Endothelial cell of umbilical vein (primary cell): ENCODE measurements around the gene FSTL4. TPM values are rescaled to one million over a fixed set of nuclear protein-coding genes. Genes with fewer than 3 reads are reported as not detected.

Source experiments
- BruUV-seq: library from RNA; stranded (reverse); fragments of 400-500 nt; replicated peaks from 2 replicates; lab custom pipeline; 2021; lab: Mats Ljungman, UMichigan
- CTCF ChIA-PET: fragments of 300-600, 350-600 bp; sonication (Branson Sonifier 250); formaldehyde crosslinking; loops from one replicate; lab custom pipeline; 2021; ENCODE audit warnings: antibody characterized with exemption, inconsistent platforms; lab: Charles Lee
- POLR2A ChIA-PET: fragments of 300-600, 350-600 bp; sonication (Branson Sonifier 250); formaldehyde crosslinking; loops from one replicate; lab custom pipeline; 2021; ENCODE audit warnings: antibody characterized with exemption, inconsistent platforms; lab: Charles Lee
- DNase-seq: peaks from one replicate; pipeline ENCODE4 v3.0.0-alpha.2; 2011; ENCODE audit warnings: low read depth, low spot score
- FAIRE-seq: peaks from 2 replicates; lab custom pipeline; 2011; peaks lifted over from hg19 to GRCh38; lab: Jason Lieb, UNC
- H2AFZ ChIP-seq: 2 replicates; pipeline ENCODE4 v1.6.0; 2012; ENCODE audit warnings: low read depth, low read length, control low read depth, inconsistent platforms
- H3K27ac ChIP-seq: 2 replicates; pipeline ENCODE4 v1.5.1; 2011; ENCODE audit warnings: low read depth, mild to moderate bottlenecking, control low read depth, low read length, moderate library complexity; ENCODE audit not compliant: insufficient read depth
- H3K27me3 ChIP-seq, 2 experiments: 2 replicates each; pipeline versions ENCODE4 v1.6.0 to v1.6.1; 2011; ENCODE audit warnings: low read length in 2 of 2, mixed read lengths in 1 of 2; ENCODE audit not compliant: control insufficient read depth in 2 of 2, insufficient read depth in 2 of 2
- H3K36me3 ChIP-seq, 2 experiments: 2 replicates in 1 of 2; 3 replicates in 1 of 2; pipeline ENCODE4 v1.5.1; 2011; ENCODE audit warnings: low read length in 2 of 2, mild to moderate bottlenecking in 1 of 2, moderate library complexity in 1 of 2; ENCODE audit not compliant: control insufficient read depth in 2 of 2, insufficient read depth in 2 of 2; ENCODE audit errors: extremely low read depth in 1 of 2
- H3K4me1 ChIP-seq: 3 replicates; pipeline ENCODE4 v1.5.1; 2011; ENCODE audit warnings: mild to moderate bottlenecking, low read length; ENCODE audit not compliant: control insufficient read depth, insufficient read depth; ENCODE audit errors: extremely low read depth
- H3K4me2 ChIP-seq: 2 replicates; pipeline ENCODE4 v1.6.1; 2011; ENCODE audit warnings: low read length, control low read depth, mixed read lengths; ENCODE audit not compliant: insufficient read depth
- H3K4me3 ChIP-seq, 3 experiments: fragments of 200-600 bp in 1 of 3; sonication (generic), shearing (Covaris generic) in 1 of 3; replicated peaks in 1 of 3; 2 replicates each; pipeline ENCODE4 v1.5.1; 2011 to 2016; ENCODE audit warnings: control low read depth in 3 of 3, low read length in 3 of 3, mild to moderate bottlenecking in 2 of 3, inconsistent platforms in 1 of 3, low read depth in 1 of 3, moderate library complexity in 1 of 3; ENCODE audit not compliant: insufficient read depth in 1 of 3
- H3K79me2 ChIP-seq: 2 replicates; pipeline ENCODE4 v1.6.0; 2012; ENCODE audit warnings: low read length, inconsistent platforms; ENCODE audit not compliant: control insufficient read depth, insufficient read depth
- H3K9ac ChIP-seq: replicated peaks from 2 replicates; pipeline ENCODE3; 2011; ENCODE audit warnings: low read length, control low read depth; ENCODE audit not compliant: insufficient read depth; ENCODE audit errors: extremely low read depth
- H3K9me1 ChIP-seq: replicated peaks from 3 replicates; pipeline ENCODE4 v1.6.0; 2011; ENCODE audit warnings: mild to moderate bottlenecking, low read length; ENCODE audit not compliant: control insufficient read depth, insufficient read depth; ENCODE audit errors: extremely low read depth
- H3K9me3 ChIP-seq: replicated peaks from 2 replicates; pipeline ENCODE4 v1.5.1; 2012; ENCODE audit warnings: low read length, inconsistent platforms; ENCODE audit not compliant: control insufficient read depth, insufficient read depth
- H4K20me1 ChIP-seq: replicated peaks from 2 replicates; pipeline ENCODE3; 2011; ENCODE audit warnings: mild to moderate bottlenecking, low read length; ENCODE audit not compliant: control insufficient read depth, insufficient read depth; ENCODE audit errors: extremely low read depth
- CTCF ChIP-seq, 2 donors: IDR thresholded peaks; 1 replicate in 1 of 2; 2 replicates in 1 of 2; pipeline ENCODE4 v1.5.1; 2011; ENCODE audit warnings: low read length in 2 of 2, mild to moderate bottlenecking in 2 of 2, moderate library complexity in 2 of 2, control low read depth in 1 of 2, inconsistent platforms in 1 of 2, low read depth in 1 of 2; ENCODE audit not compliant: insufficient read depth in 1 of 2; ENCODE audit errors: extremely low read depth in 1 of 2
- EZH2 ChIP-seq: IDR thresholded peaks from 2 replicates; pipeline ENCODE4 v1.6.1; 2012; ENCODE audit warnings: borderline replicate concordance, low read depth, mild to moderate bottlenecking, moderate library complexity, low read length, inconsistent platforms; ENCODE audit not compliant: severe bottlenecking
- FOS ChIP-seq: IDR thresholded peaks from 2 replicates; pipeline ENCODE4 v1.6.1; 2011; ENCODE audit warnings: mild to moderate bottlenecking, low read length, moderate library complexity, borderline replicate concordance; ENCODE audit not compliant: insufficient read depth
- GATA2 ChIP-seq: IDR thresholded peaks from 2 replicates; pipeline ENCODE4 v1.7.0; 2011; ENCODE audit warnings: low read depth, mild to moderate bottlenecking, moderate library complexity, mixed read lengths, low read length; ENCODE audit not compliant: insufficient read length, insufficient read depth
- JUN ChIP-seq: IDR thresholded peaks from 2 replicates; pipeline ENCODE4 v1.6.1; 2011; ENCODE audit warnings: borderline replicate concordance, low read depth; ENCODE audit not compliant: insufficient read length, insufficient read depth
- MAX ChIP-seq: IDR thresholded peaks from 2 replicates; pipeline ENCODE4 v1.6.1; 2011; ENCODE audit not compliant: insufficient read depth, insufficient read length
- MYC ChIP-seq: IDR thresholded peaks from one replicate; pipeline ENCODE4 v1.6.1; 2011; ENCODE audit warnings: mild to moderate bottlenecking, low read depth, low read length
- POLR2A ChIP-seq: IDR thresholded peaks from 2 replicates; pipeline ENCODE4 v1.6.1; 2012; ENCODE audit warnings: low read depth, mild to moderate bottlenecking, control low read depth, low read length
- POLR2AphosphoS5 ChIP-seq: IDR thresholded peaks from 2 replicates; pipeline ENCODE4 v1.6.1; 2012; ENCODE audit warnings: low read depth, mild to moderate bottlenecking, control low read depth, low read length, moderate library complexity; ENCODE audit not compliant: insufficient read depth
- dilution Hi-C: fragments of 300-500 bp; cut with MboI; formaldehyde crosslinking; loops from one replicate; pipeline ENCODE4 v1.15.0; 2019; ENCODE audit warnings: low sequenced_read_pairs; ENCODE audit not compliant: extremely low pct_ligation_motif_present
- intact Hi-C: fragments of 100-400 bp; cut with micrococcal nuclease; formaldehyde crosslinking; loops from one replicate; pipeline ENCODE4 v1.10.0; 2022
- polyA plus RNA-seq, 4 experiments: library from polyadenylated mRNA; depleted of rRNA in 3 of 4; stranded (reverse) in 3 of 4; unstranded in 1 of 4; fragments of >200 nt; gene quantifications; 2 replicates each; pipeline versions ENCODE4 v1.2.1 to v1.2.3, GENCODE V29; 2011 to 2012; ENCODE audit warnings: missing spikeins in 1 of 4
- total RNA-seq: library from RNA; stranded (reverse); gene quantifications from 2 replicates; pipeline ENCODE4 v1.2.3, GENCODE V29; 2021

Gene FSTL4
- total and polyA plus RNA-seq, 2 donors (not counting 3 experiments of a cell fraction or from before 2014, with no cell fraction given) = 0.18 TPM; not detected in 1

- no peaks in the 10 kb centered on the region for H4K20me1 ChIP-seq
- FAIRE-seq (no peak), DNase-seq (no peak)
- intact Hi-C loops = no loop called here
- no peak overlapping the region for H3K4me2 ChIP-seq
- H3K9ac ChIP-seq = no peak overlapping the region
- no peaks in the 10 kb centered on the region for H3K79me2 ChIP-seq
- H3K9me1 ChIP-seq = no peaks in the 10 kb centered on the region
- H3K27me3 ChIP-seq = peaks cover 11 to 22% of the 10 kb centered on the region in 2 experiments
- no TSS peak for BruUV-seq
- CTCF ChIA-PET = no interaction called here
- POLR2A ChIA-PET = no interaction called here
- no peaks in the 10 kb centered on the region for H3K36me3 ChIP-seq
- H3K4me1 ChIP-seq = no peaks in the 10 kb centered on the region
- no peak overlapping the region for H3K27ac ChIP-seq
- no peak overlapping the region for H3K4me3 ChIP-seq
- TF ChIP-seq CTCF (IDR thresholded peaks at IDR 0.05; ENCODE audit: extremely low read depth in 1 of 2, insufficient read depth in 1 of 2, low read depth in 1 of 2, low read length in 2 of 2) (no peak), MYC (no peak), MAX (no peak), POLR2A (no peak), FOS (no peak), POLR2AphosphoS5 (no peak), GATA2 (no peak), JUN (no peak), EZH2 (no peak)
- no peaks in the 10 kb centered on the region for H3K9me3 ChIP-seq
- H2AFZ ChIP-seq = no peak overlapping the region
- dilution Hi-C loops = no loop called here
These were observed 254.6 kb downstream of the FSTL4 start for GRCh38 chr5:133357758-133358157.
